Endodermal cell (in vitro differentiated cells): ENCODE measurements around the gene DPM1. TPM values are rescaled to one million over a fixed set of nuclear protein-coding genes. Genes with fewer than 3 reads are reported as not detected.
A peak's percentile ranks its signal among the peaks of the same experiment; 100 is the strongest.

Source experiments
- DNase-seq: peaks from one replicate; pipeline ENCODE4 v3.0.0-alpha.2; 2017
- H3K27ac ChIP-seq: 2 replicates; pipeline ENCODE4 v1.5.1; 2013; ENCODE audit warnings: mild to moderate bottlenecking, low read depth, low read length, moderate library complexity
- H3K27me3 ChIP-seq: 2 replicates; pipeline ENCODE4 v1.6.1; 2013; ENCODE audit warnings: mild to moderate bottlenecking, low read length, moderate library complexity; ENCODE audit not compliant: insufficient read depth, control insufficient read depth, poor library complexity, severe bottlenecking
- H3K36me3 ChIP-seq: 2 replicates; pipeline ENCODE4 v1.7.0; 2013; ENCODE audit warnings: mild to moderate bottlenecking, low read length, moderate library complexity; ENCODE audit not compliant: control insufficient read depth, insufficient read depth
- H3K4me1 ChIP-seq: one replicate; pipeline ENCODE4 v1.7.0; 2013; ENCODE audit warnings: low read length; ENCODE audit not compliant: control insufficient read depth, insufficient read depth
- H3K4me3 ChIP-seq: 2 replicates; pipeline ENCODE4 v1.5.1; 2013; ENCODE audit warnings: mild to moderate bottlenecking, low read length, moderate library complexity
- H3K9ac ChIP-seq: 2 replicates; pipeline ENCODE4 v1.6.1; 2013; ENCODE audit warnings: mild to moderate bottlenecking, low read length, moderate library complexity; ENCODE audit not compliant: poor library complexity, severe bottlenecking; ENCODE audit errors: extremely low read depth
- H3K9me3 ChIP-seq: 2 replicates; pipeline ENCODE4 v1.6.1; 2013; ENCODE audit warnings: mild to moderate bottlenecking, low read length, moderate library complexity; ENCODE audit not compliant: control insufficient read depth
- H3K27ac Mint-ChIP-seq: 2 replicates; pipeline ENCODE4 v1.8.0; 2020; ENCODE audit warnings: mixed read lengths
- H3K27me3 Mint-ChIP-seq: 2 replicates; pipeline ENCODE4 v1.8.0; 2021; ENCODE audit warnings: mild to moderate bottlenecking, mixed read lengths; ENCODE audit not compliant: insufficient read depth
- H3K36me3 Mint-ChIP-seq: 2 replicates; pipeline ENCODE4 v1.8.0; 2020; ENCODE audit warnings: low read depth, mixed read lengths
- H3K4me1 Mint-ChIP-seq: 2 replicates; pipeline ENCODE4 v1.8.0; 2020; ENCODE audit warnings: mixed read lengths
- H3K4me3 Mint-ChIP-seq: 2 replicates; pipeline ENCODE4 v1.8.0; 2020; ENCODE audit warnings: mild to moderate bottlenecking, moderate library complexity, mixed read lengths
- H3K9me3 Mint-ChIP-seq: 2 replicates; pipeline ENCODE4 v1.8.0; 2020; ENCODE audit warnings: mild to moderate bottlenecking, mixed read lengths
- CTCF ChIP-seq: fragments of 200-600 bp; sonication (generic); conservative IDR thresholded peaks from 2 replicates; pipeline ENCODE4 v1.5.0; 2021; ENCODE audit warnings: antibody characterized with exemption, mild to moderate bottlenecking
- WGBS, 2 experiments: methylation state at CpG; one replicate each; pipeline versions ENCODE4 v1.1.5 to v1.1.7; 2013; ENCODE audit warnings: missing lambda C conversion rate in 2 of 2, mixed read lengths in 1 of 2; ENCODE audit not compliant: insufficient coverage in 1 of 2, insufficient read length in 1 of 2; 5-methylcytosine and 5-hydroxymethylcytosine counted together
- long read RNA-seq, 4 experiments: library from polyadenylated mRNA in 2 of 4; library from RNA in 1 of 4; library from capped mRNA in 1 of 4; stranded (forward) in 3 of 4; unstranded in 1 of 4; transcript quantifications; one replicate each; pipeline ENCODE4 v2.0.0, GENCODE V29; 2020 to 2021; ENCODE audit warnings: inconsistent platforms in 1 of 4
- polyA plus RNA-seq, 2 experiments: library from polyadenylated mRNA; stranded (reverse); fragments of 50-300 nt; gene quantifications; one replicate each; pipeline ENCODE4 v1.2.3, GENCODE V29; 2013
- total RNA-seq, 2 donors: library from RNA; stranded (reverse); fragmentation: NEBNext Ultra II Directional in 1 of 2; extraction: Animal tissue kit (Norgen Biotek cat#: 25700) in 1 of 2; gene quantifications; 2 replicates in 1 of 2; 3 replicates in 1 of 2; pipeline ENCODE4 v1.2.1, GENCODE V29; 2021

The DPM1 gene
- total RNA-seq = 10 to 100 TPM; 54.9 to 58.8 TPM
- 68.9 TPM for polyA plus RNA-seq (2013, experiment 1 of 2)
- polyA plus RNA-seq (2013, experiment 2 of 2) = 69.4 TPM
- long read RNA-seq, experiment 1, transcript DPM1-203 (9 exons, 1,075 nt) = major isoform, 11 of 57 reads
- long read RNA-seq, experiment 1, partial matches to known transcripts = 5 of 57 reads
- long read RNA-seq, experiment 1, other reads (novel, unspliced or antisense) = 39 of 57 reads
- long read RNA-seq, experiment 2, transcript DPM1-203 (9 exons, 1,075 nt) = major isoform, 18 of 28 reads
- long read RNA-seq, experiment 2, partial matches to known transcripts = 6 of 28 reads
- long read RNA-seq, experiment 2, other reads (novel, unspliced or antisense) = 3 of 28 reads
- long read RNA-seq, experiment 3, transcript DPM1-203 (9 exons, 1,075 nt) = major isoform, 61 of 94 reads
- long read RNA-seq, experiment 3, transcript DPM1-201 (10 exons, 1,161 nt) = minor isoform, 8 of 94 reads
- long read RNA-seq, experiment 3, partial matches to known transcripts = 5 of 94 reads
- long read RNA-seq, experiment 3, other reads (novel, unspliced or antisense) = 18 of 94 reads
- long read RNA-seq, experiment 4, transcript DPM1-201 (10 exons, 1,161 nt) = minor isoform, 5 of 132 reads
- long read RNA-seq, experiment 4, transcript DPM1-203 (9 exons, 1,075 nt) = major isoform, 91 of 132 reads
- long read RNA-seq, experiment 4, partial matches to known transcripts = 13 of 132 reads
- long read RNA-seq, experiment 4, other reads (novel, unspliced or antisense) = 20 of 132 reads

- WGBS, 2 experiments = 0 to 1% methylated on average over 29 to 52 of the region's 52 CpGs
- peaks cover 26% of the 10 kb centered on the region for H3K4me1 Mint-ChIP-seq
- peaks cover 31% of the 10 kb centered on the region for H3K36me3 Mint-ChIP-seq
- peak within 1 kb of the TSS; percentile 100 for H3K27ac Mint-ChIP-seq
- H3K9me3 Mint-ChIP-seq = no peaks in the 10 kb centered on the region
- H3K4me1 ChIP-seq = peaks cover 7% of the 10 kb centered on the region
- peak within 1 kb of the TSS; percentile 95 for H3K4me3 ChIP-seq
- peak; percentile 92 for DNase-seq
- H3K4me3 Mint-ChIP-seq = peak within 1 kb of the TSS; percentile 89
- peak within 1 kb of the TSS; percentile 98 for H3K9ac ChIP-seq
- peaks cover 33% of the 10 kb centered on the region for H3K36me3 ChIP-seq
- peak within 1 kb of the TSS; percentile 99 for H3K27ac ChIP-seq
- H3K27me3 Mint-ChIP-seq = no peaks in the 10 kb centered on the region
- TF ChIP-seq CTCF = no peak
- H3K27me3 ChIP-seq = no peaks in the 10 kb centered on the region
- H3K9me3 ChIP-seq = no peaks in the 10 kb centered on the region
These were observed at the start of gene DPM1 for GRCh38 chr20:50957798-50958614. TSS of gene DPM1 (minus strand) at chr20:50958532. CDS start at chr20:50958523, 9 bp downstream.

- Mint-ChIP-seq H3K36me3 (peaks cover 72% of the 10 kb centered on the region), H3K9me3 (no peaks in the 10 kb centered on the region), H3K27me3 (no peaks in the 10 kb centered on the region), H3K27ac (peak overlapping the region; percentile 8), H3K4me1 (no peaks in the 10 kb centered on the region), H3K4me3 (no peak overlapping the region)
- no peak overlapping the region for H3K27ac ChIP-seq
- no peak overlapping the region for H3K9ac ChIP-seq
- no peaks in the 10 kb centered on the region for H3K4me1 ChIP-seq
- TF ChIP-seq CTCF = no peak
- no peak overlapping the region for H3K4me3 ChIP-seq
- no peaks in the 10 kb centered on the region for H3K27me3 ChIP-seq
- peaks cover 78% of the 10 kb centered on the region for H3K36me3 ChIP-seq
- no peaks in the 10 kb centered on the region for H3K9me3 ChIP-seq
- DNase-seq = no peak
- WGBS, 2 experiments = 95% methylated on average over 6 to 7 of the region's 7 CpGs
These were observed 46.9 kb upstream of the DPM1 start for GRCh38 chr20:51005214-51005613.

- Mint-ChIP-seq H3K27me3 (no peaks in the 10 kb centered on the region), H3K9me3 (no peaks in the 10 kb centered on the region), H3K4me1 (no peaks in the 10 kb centered on the region), H3K27ac (peak overlapping the region; percentile 8), H3K36me3 (peaks cover 69% of the 10 kb centered on the region), H3K4me3 (no peak overlapping the region)
- no peak for TF ChIP-seq CTCF
- Histone ChIP-seq H3K9ac (no peak overlapping the region), H3K36me3 (peaks cover 73% of the 10 kb centered on the region), H3K27ac (no peak overlapping the region), H3K27me3 (no peaks in the 10 kb centered on the region), H3K4me3 (no peak overlapping the region), H3K9me3 (no peaks in the 10 kb centered on the region), H3K4me1 (no peaks in the 10 kb centered on the region)
- 95 to 97% methylated on average over 6 to 9 of the region's 9 CpGs for WGBS, 2 experiments
- DNase-seq = no peak
These were observed 46.4 kb upstream of the DPM1 start for GRCh38 chr20:51004781-51005180.
